KG1 (cell line): ENCODE data around the gene CFAP58.

Experiments
- DNase-seq: peaks from one replicate; lab custom pipeline; 2025; lab: John Stamatoyannopoulos, UW

CFAP58 gene

DNA sequence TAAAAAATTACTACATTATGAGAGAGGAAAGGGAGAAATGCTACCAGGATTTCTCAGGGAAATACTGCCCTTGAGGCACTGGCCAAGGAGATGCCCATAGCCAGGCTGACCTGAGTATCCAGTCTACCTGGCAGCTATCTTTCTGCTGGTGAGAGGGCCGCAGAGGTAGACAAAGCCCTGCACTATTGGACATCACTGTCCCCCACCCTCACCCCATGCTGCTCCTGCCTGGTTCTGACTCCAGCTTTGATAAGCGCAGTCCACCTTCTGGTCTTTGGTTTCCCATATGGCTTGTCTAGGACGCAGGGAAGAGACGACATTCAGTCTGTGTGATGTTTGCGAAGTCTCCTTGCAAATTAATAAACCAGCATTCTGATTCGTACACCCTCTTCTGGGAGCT lies 19.1 kb upstream of the CFAP58 start:
- DNase-seq, result no peak

DNA sequence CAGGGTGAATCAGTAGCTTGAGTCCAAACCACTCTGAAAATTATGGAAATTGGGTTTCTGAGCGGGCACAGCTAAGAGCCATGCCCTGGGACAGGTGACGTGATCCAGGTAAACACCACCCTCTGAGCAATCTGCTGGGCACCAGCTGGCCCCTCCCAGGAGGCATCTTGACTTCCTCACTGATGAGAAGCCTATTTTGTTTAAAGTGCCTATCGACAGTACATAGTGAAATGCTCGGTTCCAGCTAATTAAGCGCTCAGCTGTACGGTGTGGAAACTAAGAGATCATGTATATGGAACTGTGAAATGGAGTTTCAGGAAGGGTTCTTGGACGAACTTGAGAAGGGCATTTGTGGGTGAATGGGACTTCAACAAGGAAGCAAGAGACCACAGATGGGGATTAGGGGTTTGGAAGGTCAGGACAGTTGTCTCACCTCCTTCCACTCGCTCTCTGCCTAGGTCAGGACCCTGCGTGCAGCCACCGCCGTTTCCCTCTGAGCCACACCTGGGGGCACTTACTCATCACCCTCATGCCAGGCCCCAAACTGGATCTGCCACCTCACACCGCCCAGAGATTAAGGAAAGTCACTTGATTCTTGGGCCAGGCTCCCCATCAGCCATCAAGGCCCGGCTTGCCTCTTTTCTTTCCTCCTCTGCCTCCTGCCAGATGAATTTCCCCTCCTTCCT lies 18.5 kb upstream of the CFAP58 start:
- no peak for DNase-seq

DNA sequence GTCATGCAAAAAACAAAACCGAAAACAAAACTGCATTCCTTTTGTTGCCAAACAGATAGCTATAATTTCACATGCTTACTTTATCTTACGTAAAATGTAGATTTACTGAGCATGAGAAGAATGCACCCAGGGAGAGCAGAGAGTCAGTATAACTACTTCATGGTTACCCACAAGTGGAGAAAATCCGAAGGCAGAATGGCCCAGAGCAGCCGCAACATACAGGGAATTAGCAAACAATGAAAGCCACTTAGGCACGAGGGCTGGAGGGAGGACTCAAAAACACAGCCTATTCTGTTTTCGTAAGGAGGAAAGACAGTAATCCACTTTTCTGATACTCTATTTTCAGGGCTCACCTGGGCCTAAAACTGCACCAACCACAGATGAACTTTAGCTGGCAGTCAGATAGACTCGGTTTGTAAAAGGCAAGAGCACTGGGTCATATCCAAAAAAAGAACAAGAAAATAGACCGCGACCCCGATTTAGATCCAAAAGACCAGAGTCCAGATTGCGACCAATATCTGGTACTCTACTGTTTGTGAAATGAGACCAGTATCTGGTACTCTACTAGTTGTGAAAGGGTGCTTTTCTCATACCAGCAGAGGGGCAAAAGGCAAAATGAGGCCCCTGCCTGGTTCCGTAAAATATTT lies 16.7 kb upstream of the CFAP58 start:
- DNase-seq, result no peak

DNA sequence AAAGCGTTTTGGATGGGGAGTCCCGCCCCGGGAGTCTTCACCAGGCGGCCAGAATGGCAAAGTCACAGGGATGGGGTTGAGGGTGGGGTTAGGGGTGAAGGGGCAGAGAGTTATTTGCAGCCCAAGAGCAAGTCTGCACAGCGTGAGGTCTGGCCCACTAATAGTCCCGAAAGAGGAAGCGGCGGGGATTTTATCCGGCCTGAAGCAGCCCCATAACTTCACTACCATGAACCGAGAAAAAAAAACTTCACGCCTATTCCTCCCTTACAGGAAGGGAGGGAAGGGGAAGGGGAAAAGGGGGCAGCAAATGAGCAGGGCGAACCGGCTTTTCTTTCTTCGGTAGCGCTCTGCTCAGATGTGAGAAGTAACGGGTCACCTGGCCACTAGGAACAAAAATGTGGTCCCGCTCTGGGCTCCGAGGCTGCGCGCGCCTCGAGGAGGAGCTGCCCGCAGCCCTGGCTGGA lies 16.1 kb upstream of the CFAP58 start:
- DNase-seq, result peak; percentile 40

DNA sequence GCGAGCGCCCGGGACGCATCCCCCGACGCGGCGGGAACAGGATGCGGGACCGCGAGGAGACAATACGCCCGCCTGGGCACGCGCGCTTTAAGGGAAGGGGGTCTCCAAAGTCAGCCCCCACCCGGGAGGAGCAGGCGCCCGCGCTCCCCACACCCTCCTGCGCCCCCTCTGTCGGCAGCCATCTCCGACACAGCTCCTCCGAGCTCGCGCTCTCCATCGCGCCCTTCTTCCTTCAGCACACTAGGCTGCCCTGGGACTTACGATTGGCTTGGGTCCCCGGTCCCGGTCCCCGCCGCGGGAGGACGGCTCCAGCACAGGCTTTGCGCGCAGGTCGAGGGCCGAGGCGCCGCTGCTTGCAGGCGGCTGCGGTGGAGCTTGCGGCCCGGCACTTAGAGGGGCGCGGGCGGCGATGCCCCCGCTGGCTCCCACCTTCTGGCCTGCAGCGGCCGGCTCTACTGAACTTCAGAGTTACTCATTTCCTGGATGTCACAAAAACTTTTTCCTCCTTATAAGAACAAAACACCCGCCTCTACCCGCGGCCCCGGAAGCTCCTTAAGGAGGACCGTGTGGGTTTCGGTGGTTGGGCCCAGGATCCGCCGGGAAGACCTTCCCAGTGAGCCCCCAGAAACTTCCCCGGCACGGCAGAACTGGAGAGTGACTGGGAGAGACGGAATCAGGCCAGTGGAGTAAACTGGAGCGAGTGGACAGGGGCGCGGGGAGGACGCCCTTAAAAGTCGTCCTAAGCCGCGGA lies 15.5 kb upstream of the CFAP58 start, which contains the start of gene ITPRIP:
TSS of gene ITPRIP (minus strand) at position 481 of the 751 bp plus-strand sequence. CDS start 22,414 bp downstream, outside the sequence.
- DNase-seq, result peak; percentile 92

DNA sequence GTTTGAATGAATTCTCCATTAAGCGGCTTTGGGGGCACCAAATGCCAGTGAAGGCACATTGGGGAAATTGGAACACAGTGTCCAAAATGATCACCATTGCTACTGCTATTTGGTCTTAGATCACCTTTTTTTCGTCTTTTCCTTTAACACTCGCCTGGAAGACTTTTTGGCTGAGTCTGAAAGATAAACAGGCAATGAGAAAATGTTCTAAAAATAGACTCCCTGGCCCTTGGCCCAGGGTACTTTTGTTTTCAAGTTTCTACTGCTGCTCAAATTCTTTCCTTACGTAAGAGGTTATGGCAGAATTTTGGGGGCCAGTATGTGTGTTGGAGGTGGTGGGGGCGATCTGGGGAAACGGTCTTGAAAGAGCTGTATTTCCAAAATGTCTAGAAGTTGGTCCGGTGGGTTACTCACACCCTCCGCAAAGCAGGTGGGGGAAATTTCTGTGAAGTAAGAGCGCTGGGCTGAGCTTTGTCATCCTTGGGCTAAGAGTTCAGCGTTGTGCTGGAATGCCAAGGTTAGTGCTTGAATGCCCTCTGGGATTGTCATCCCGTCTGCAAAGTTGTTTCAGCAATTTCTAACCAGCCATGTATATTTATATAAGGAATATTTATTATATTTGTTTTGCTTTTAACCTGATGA lies 14.0 kb upstream of the CFAP58 start:
- DNase-seq, result no peak

DNA sequence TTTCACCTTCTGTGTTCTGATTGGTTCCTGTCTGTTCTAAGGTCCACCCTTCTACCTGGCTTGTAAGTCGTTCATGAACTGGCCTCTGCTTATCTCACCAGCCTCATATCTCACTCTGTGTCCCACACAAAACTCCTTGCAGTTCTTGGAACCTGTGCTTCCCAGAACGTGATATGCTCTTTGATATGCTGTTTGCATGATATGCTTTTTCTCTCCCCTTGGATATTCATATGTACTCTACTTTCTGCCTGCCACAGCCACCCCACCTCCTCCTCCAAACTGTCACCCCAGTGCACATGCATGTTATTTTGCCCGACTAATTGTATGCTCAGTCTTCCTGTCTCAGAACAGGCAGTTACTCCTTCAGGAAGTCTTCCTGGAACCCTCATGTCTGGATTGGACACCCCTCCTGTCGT lies 13.5 kb upstream of the CFAP58 start:
- DNase-seq, result no peak

DNA sequence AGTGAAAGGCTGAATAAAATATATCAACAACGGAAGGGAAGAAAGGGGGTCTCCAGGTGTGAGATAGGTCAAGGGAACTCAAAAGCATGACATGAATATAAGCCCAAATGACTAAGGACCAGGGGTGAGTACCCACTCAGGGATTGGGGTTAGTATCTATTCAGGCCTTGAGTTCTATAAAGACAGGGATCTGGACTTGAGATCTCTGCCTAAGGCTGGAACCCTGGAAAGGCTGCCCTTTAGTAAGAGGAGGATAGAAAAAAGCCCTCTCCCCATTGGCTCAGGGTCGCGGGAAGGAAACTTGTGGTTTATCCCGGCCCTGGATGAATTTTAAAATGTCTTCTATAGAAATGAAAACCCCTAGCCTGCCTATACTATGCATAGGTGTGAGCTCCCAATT lies 13.0 kb upstream of the CFAP58 start:
- DNase-seq, result no peak

DNA sequence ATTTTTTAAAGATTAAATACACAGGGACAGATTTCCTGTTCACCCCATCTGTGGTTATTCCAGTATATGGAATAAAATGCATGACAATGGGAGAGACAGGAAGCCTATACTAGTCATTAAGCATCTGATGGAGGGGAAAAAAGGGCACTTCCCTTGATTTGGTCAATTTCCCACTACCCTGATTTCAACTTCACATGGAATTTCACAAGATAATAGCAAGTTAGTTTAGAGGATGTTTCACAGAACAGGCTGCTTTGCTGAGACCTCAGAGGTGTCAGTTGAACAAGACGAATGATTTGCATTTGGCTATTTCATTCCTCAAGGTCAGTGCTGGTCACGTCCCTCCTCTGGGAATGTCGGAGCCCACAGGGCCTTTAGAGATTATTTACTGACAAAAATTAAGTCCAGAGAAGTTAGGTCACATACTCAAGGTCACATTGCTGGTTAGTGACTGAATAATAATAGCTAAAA lies 10.7 kb upstream of the CFAP58 start:
- no peak for DNase-seq

DNA sequence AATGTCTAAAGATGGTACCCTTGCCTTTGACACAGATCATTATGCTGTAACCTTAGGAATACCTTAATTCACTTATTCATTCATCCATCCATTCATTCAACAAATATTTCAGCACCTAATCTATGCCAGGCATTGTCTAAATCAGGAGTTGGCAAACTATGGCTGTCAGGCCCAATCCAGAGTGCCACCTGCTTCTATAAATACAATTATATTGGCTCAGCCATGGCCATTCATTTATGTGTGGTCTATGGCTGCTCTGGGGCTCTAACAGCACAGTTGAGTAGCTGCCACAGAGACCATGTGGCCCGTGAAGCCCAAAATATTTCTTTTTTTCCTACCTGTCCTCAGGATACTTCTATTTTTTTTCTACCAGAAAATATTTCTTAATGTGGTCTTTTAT lies 9.4 kb upstream of the CFAP58 start:
- no peak for DNase-seq

DNA sequence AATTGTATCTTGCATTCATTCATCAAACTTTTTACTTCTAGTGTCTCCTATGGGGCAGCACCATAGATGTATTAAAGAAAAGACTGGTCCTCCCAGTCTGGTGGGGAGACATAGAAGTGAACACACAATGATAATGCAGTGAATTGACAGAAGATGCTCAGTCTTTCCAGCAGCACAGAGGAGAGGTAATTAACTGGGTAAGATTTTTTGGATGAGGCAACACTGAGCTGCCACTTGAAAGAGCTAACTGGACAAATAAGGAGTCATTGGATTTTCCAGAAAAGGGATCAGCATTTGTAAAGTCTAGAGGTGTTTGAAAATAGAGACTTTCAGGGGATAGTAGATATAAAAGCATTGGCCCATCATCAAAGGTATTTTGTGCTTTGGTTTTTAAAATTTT lies 8.1 kb upstream of the CFAP58 start:
- DNase-seq, result no peak

DNA sequence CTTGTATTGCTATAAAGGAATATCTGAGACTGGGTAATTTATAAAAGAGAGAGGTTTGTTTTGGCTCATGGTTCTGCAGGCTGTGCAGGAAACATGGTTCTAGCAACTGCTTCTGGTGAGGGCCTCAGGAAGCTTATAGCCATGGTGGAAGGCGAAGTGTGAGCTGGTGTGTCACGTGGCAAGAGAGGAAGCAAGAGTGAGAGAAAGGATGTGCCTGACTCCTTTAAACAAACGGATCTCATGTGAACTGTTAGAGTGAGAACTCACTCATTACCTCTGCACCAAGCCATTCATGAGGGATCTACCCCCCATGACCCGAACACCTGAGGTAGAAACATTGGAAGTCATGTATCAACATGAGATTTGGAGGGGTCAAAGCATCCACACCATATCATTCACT lies 7.7 kb upstream of the CFAP58 start:
- DNase-seq, result no peak

DNA sequence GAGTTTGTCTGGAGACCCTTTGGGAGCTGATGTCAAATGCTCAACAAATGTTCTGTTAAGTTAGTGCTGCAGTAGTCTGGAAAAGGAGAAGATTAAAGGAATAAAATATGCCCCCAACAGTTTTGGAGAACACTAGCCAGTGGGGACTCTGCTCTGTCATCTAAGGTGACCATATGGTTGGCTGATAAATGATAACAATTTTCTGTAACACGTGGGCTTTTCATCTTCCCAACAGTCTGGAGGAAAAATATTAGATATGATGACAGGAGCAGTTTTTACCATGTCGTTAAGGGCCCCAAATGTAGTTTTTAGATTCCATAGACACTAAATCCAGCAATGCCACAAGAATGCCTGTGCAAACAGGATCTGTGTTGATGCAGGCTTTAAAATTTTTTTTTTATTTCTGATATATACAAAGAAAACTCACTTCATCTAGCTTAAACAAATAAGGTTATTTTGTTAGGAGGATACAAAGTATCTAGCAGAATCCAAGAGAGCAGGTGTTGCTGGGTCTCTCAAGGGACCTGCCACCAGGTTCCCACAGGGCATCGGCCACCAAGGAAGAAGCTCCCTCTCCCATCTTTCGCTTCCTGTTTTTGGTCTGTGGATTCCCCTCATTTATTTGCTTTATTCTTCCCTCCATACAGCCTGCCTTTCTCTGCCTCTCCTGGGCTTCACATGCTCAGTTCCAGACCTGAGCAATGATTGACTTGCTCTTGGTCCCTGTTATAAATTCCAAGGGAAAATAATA lies 6.2 kb upstream of the CFAP58 start:
- no peak for DNase-seq

DNA sequence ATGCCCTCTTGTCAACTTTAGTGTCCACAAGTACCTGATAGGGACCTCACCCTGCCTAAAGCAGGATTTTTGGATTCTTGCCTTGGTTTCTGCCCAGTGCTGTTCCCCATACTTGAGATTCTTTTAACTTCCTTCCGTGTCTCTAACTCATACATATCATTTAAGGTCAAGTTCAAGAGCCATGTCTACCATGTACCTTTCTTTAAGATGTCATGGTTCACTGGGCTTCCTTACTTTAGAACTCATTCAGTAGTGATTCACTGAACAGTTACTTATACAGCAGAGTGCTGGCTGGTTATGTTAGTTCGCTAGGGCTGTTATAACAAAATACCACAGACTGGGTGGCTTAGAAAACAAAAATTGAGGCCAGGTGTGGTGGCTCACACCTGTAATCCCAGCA lies 5.0 kb upstream of the CFAP58 start:
- DNase-seq, result no peak

DNA sequence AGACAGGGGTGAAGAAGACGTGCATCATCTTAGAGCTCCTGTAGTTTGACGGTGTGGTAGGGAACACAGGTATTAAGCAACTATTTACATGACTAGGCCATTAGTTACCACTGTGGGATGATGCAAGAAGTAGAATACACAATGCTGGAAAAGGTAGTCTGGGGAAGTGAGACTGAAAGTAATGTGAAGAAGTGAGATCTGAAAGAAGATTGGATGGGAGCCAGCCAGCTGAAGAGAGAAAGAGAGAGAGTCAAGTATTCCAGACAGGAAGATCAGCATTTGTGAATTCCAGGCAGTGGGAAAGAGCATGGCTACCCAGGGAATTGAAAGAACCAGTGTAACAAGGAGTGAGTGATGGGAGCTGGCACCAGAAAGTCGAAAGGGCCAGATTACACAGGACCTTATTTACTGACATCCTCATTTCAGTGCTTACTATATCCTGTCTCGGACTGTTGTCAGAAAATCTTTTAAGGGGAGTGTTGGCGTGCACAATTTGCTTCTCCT lies 4.0 kb upstream of the CFAP58 start:
- no peak for DNase-seq

DNA sequence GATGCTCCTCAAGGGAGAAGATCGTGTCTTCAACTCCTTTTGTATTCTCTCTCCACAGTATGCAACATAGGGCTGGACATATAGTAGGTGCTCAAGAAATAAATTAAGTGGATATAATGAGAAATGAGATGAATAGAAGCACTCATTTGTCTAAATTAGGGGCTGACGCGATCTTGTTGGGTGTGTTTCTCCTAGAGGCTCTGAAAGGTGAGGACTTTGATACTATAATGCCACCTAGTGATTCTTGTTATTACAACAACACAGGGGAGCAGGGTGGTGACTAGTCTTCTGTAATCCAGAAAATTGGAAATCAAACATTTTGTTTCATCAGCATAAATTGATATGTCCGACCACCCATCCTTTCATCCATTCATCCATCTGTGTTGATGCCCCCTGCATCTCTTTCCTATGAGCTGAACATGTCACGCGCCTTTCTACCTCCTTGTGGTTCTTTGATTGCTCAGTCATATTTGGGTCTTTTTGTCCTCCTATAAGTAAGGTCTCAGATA lies 3.5 kb upstream of the CFAP58 start:
- peak; percentile 35 for DNase-seq

DNA sequence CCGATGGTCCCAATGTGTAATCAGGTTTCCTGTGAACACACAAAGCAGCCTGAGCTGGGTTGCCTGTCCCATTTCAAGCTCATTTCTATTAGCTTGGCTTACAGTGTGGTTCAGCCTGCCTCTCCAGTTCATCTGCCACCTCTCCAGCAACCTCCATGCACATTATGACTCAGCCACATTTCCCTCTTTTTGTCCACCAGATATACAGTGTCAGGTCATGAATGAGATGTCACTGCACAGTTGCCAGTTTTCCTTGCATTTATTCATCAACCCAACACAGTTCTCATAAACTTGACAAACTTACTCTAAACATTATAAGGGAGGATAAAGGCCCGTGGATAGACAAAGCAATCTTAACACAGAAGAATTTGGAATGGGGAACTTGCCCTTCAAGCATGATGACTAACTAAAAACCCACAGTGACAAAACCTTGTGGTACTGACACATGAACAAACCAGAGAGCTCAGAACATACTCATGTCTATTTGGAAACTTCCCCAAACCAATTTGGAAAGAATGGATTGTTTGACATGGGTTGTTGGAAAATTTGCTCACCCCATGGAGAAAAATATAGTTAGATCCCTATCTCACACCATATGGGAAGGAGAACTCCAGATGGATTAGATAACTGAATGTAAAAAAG lies 2.5 kb upstream of the CFAP58 start:
- DNase-seq, result no peak

DNA sequence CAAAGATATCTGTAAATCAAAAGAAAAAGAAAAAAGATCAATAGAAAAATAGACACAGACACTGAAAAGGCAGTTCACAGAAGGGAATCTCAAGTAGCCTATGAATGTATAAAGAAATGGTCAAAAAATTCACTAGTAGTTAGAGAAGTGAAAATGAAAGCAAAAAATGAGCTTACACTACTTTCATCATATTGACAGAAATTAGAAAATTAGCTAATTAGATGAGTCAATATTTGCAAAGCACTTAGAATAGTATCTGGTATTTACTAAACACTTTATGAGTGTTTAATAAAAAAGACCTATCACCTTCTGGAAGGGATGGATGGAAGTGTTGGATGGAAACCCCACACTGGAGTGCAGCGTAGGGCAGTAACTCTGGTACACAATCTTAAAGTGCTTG lies 1.7 kb upstream of the CFAP58 start:
- no peak for DNase-seq

DNA sequence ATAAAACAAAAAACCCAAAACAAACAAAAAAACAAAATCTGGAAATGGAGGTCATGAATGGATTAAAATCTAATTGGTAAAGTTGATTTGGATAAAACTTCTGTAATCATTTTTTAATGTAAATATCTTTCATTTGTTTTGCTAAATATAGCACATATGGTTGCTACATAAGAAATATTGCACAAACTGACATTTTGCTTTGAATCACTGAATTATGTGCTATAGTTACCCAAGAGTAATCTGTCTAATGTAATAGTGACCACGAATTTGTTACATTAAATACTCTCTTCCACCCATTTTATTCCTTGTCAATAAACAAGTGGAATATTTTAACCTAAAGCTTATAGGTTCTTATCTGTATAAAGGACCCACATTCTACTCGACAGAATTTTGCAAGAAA lies 6.2 kb downstream of the CFAP58 start:
- DNase-seq, result no peak

DNA sequence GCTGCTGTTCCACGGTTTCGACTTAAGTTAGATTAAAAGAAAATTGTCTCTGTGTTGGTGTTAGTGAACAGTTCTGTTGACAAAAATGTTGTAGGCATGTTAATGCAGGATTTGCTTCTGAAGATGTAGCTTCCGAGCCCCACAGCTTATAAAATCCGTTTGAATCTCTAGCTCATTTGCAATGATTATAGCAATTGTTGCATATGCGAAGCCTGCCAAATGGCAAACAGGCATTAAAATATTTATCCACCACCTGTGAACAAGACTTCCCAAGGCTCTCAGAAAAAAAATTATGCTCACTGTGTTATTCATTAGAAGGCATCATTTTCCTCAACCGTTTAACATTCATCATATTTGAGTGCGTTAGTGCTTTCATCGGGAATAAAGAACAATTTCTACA lies 14.3 kb downstream of the CFAP58 start:
- DNase-seq, result no peak

DNA sequence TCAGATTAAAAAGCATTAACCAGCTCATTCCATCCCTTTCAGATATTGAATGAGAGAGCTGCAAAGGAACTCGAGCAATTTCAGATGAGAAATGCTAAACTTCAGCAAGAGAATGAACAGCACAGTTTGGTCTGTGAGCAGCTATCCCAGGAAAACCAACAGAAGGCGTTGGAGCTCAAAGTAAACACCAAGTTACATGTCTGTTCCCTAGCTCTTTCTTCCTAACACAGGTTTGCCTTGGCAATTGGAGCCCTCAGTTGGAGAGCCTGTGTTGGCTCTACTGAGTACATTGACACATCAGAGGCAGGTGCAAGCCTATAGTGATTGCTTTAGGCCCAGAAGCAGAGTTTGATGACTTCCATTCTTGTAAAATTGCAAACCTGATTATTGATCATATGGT lies 14.7 kb downstream of the CFAP58 start:
- DNase-seq, result no peak
